ENCODE data around the gene MAGEA12. TPM values are rescaled to one million over a fixed set of nuclear protein-coding genes. Genes with fewer than 3 reads are reported as not detected.
"Not testable (repeated sequence)": the region's sequence is repeated elsewhere in the genome, so short reads cannot be mapped to it uniquely, and the experiment has no call there.

MAGEA12 gene
- total RNA-seq, 6 donors from 2014 or later: 0.20 to 0.37 TPM; not detected in 4

DNA sequence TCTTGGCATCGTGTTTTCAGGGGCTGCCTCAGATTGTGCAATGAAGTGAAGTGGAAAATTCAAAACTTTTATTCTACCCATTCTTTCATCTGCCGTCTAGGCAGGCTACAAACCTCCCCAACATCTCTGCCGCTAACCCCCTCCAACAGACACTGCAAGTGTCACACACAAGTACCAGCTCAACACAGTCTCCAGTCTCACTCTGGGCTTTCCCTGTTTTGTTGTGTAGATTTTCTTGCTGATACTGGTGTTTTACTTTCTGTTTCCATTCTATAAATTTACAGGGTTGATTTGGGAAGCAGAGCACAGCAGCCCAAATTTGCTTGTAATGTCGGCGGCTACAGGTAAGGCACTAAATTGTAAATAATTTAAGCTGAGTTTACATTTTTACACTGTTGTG, 21.3 kb downstream of the MAGEA12 start:
- H3K9me3 ChIP-seq: not testable (repeated sequence)
- no CpG with 5 or more reads among the region's 5 CpGs for WGBS, 2 donors

DNA sequence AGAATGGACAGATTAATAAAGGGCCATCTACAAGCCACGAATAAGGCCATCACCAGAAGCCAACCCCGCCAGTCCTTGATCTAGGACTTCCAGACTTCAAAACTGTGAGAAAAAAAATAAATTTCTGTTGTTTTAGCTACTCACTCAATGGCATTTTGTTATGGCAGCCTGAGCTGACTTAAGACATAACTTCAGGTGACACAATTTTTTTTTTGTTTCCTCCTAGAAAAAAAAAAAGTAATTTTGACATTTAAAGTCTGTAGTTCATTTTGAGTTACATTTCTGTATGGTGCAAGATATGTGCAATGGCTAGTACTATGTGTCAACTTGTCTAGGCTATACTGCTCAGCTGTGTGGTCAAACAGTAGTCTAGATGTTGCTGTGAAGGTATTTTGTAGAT, 25.4 kb downstream of the MAGEA12 start, which contains the start of gene CSAG3:
Gene CSAG3 (plus strand): TSS at position 301 of the 400 bp plus-strand sequence.
- not testable (repeated sequence) for H3K27ac ChIP-seq; H3K36me3 ChIP-seq; H3K4me3 ChIP-seq; H3K9me3 ChIP-seq; H3K4me1 ChIP-seq; H3K27me3 ChIP-seq; DNase-seq; ATAC-seq (ENCODE audit: low FRiP score in 2 of 2)
- WGBS, 2 donors: no CpG with 5 or more reads among the region's 2 CpGs

More for the DNA sequence above, 21.3 kb downstream of the MAGEA12 start:
- not testable (repeated sequence) for H3K27me3 ChIP-seq; H3K4me1 ChIP-seq; ATAC-seq (ENCODE audit: low FRiP score in 2 of 2); H3K4me3 ChIP-seq; H3K27ac ChIP-seq; DNase-seq; H3K36me3 ChIP-seq

DNA sequence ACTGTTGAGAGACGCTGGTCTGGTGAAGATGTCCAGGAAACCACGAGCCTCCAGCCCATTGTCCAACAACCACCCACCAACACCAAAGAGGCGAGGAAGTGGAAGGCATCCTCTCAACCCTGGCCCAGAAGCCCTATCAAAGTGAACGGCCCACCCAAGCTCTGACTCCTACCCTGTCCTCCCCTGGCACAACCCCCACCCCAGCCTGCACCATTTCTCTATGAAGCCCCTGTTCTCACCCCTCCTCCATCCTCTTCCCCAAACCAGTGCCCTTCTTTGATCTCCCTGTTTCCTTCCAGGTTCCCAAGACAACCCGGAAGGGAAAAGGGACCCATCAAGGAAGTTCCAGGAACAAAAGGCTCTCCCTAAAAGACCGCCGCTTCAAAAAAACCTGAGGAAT, 26.0 kb downstream of the MAGEA12 start:
- H3K9me3 ChIP-seq, H3K27me3 ChIP-seq, H3K36me3 ChIP-seq, DNase-seq, H3K4me3 ChIP-seq, H3K4me1 ChIP-seq, H3K27ac ChIP-seq: not testable (repeated sequence)
- 89 to 100% methylated on average over 2 to 5 of the region's 7 CpGs for WGBS, 2 donors
- ATAC-seq (ENCODE audit: low FRiP score in 2 of 2): peak in 1 of 2 donors; percentile 74

DNA sequence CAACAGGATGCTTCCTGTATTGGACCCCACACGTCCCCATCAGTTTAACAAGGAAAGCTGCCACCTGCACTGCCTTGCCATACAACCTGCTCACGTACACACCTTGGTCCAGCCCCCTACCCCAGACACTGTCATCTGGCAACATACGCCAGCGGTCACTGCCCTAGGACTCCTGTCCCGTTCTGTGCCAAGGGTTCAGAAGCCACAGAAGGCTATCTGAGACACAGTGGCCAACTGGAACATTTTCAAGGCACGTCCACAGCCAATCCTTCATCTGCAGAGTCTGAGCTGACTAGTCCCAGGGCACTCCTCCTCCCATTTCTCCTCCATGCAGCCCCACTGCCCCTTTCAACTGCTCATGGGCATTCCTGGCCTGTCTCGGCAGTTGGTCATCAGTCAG, 28.0 kb downstream of the MAGEA12 start:
- not testable (repeated sequence) for H3K4me3 ChIP-seq; DNase-seq; H3K36me3 ChIP-seq; H3K9me3 ChIP-seq; H3K4me1 ChIP-seq; H3K27me3 ChIP-seq; H3K27ac ChIP-seq; ATAC-seq (ENCODE audit: low FRiP score in 2 of 2)
- no CpG with 5 or more reads among the region's 7 CpGs for WGBS, 2 donors

DNA sequence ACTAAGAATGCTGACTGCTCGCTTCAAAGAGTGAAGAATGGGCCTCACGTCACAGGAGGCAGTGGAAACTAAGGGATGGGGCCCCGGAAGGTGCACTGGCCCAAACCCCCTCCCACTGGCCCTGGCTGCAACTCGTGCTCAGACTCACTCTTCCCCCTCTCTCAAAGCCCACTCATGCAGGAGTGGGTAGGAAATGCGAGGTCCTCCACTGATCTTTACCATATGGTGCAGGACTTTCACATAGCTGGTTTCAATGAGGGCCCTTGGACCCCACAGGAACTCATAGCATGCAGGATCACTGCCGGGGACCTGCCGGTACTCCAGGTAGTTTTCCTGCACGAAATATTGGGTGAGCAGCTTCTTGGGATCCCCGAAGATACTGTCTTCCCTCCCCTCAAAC, 33.0 kb downstream of the MAGEA12 start:
- H3K4me3 ChIP-seq; H3K27ac ChIP-seq; H3K9me3 ChIP-seq; ATAC-seq (ENCODE audit: low FRiP score in 2 of 2); H3K36me3 ChIP-seq; H3K4me1 ChIP-seq; H3K27me3 ChIP-seq: not testable (repeated sequence)
- 78 to 93% methylated on average over 4 to 9 of the region's 9 CpGs for WGBS, 2 donors
- DNase-seq: peak in 1 of 2 donors; percentile 0

DNA sequence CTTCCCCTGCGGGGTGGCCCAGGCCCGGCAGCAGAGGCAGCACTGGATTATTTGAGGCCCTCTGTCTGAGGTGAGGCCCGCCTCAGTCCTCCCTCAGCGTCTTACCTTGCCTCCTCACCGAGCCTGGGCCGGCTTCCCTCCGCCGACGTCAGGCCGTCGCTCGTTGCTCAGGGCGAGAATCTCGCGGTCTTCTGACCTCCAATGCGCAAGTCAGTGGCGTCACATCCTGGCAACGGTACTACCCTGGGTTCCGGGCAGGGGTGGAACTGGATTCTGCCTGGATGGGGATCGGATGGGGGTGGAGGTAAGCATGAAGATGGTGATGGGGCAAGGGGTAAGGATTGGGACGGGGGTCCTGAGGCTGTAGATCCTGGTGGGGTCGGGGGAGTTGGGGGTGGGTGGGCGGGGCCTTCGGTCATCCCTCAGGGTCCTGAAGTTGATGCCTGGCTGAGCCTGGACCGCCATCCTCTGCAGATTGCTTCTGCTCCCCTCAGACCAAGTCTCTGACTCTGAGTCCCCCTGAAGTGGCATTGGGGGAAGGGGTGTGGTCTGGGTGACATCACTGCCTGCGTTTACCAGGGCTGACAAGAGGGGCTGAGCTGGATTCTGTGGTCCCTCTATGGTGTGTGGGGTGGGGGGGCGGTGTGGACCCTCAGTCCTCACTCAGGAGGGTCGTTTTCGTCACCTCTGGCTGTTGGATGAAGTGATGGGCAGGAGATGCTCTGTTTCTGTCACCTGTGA, 36.2 kb downstream of the MAGEA12 start, which contains the start of gene MAGEA6:
Gene MAGEA6 (minus strand): TSS at position 141 of the 741 bp plus-strand sequence. CDS start 2,039 bp downstream, outside the sequence.
- not testable (repeated sequence) for DNase-seq, H3K27me3 ChIP-seq, H3K9me3 ChIP-seq, H3K4me3 ChIP-seq, H3K27ac ChIP-seq, H3K4me1 ChIP-seq, H3K36me3 ChIP-seq
- peak in 1 of 2 donors; percentile 15 for ATAC-seq (ENCODE audit: low FRiP score in 2 of 2)
- WGBS, 2 donors: no CpG with 5 or more reads among the region's 29 CpGs

DNA sequence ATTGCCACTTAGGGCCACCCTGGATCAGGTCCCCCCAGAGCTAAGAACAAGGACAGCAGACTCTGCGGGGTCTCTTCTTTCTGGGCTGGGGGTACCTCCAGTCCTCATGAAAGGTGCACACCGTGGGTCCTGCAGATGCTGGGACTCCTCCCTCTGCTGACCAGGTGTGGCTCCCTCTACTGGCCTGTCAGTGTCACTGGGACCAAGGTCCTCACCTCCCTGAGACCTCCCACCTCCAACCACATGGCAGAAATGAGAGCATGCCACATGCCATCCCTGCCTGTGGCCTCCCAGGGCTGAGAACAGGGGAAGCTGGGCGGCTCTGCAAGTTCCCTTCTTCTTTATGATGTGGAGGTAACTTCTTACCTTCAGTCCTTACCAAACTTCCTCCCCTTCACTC, 53.5 kb downstream of the MAGEA12 start:
- DNase-seq; H3K9me3 ChIP-seq; ATAC-seq (ENCODE audit: low FRiP score in 2 of 2); H3K36me3 ChIP-seq; H3K4me3 ChIP-seq; H3K27ac ChIP-seq; H3K27me3 ChIP-seq; H3K4me1 ChIP-seq: not testable (repeated sequence)
- no CpG with 5 or more reads among the region's 3 CpGs for WGBS, 2 donors

Other genes starting within 250 kb of the MAGEA12 start
- not detected for gene GABRQ, start 95.9 kb upstream of the MAGEA12 start, total RNA-seq
- under 1 TPM in 2 of 6 donors, not detected in 4; 0.20 to 0.51 TPM for gene MAGEA3, start 35.0 kb upstream of the MAGEA12 start, total RNA-seq
- gene CSAG2, start 24.5 kb upstream of the MAGEA12 start, total RNA-seq: not detected
- gene MAGEA2B, start 19.1 kb upstream of the MAGEA12 start, total RNA-seq: not detected
- gene CSAG1, start within 50 bp of the MAGEA12 start, total RNA-seq: not detected
- under 1 TPM in 1 of 6 donors, not detected in 5; 0.20 TPM for gene MAGEA2, start 20.1 kb downstream of the MAGEA12 start, total RNA-seq
- gene CSAG3, start 25.5 kb downstream of the MAGEA12 start, total RNA-seq: not detected
- gene MAGEA6, start 35.9 kb downstream of the MAGEA12 start, total RNA-seq: under 1 TPM in 1 of 6 donors, not detected in 5; 0.31 TPM
- gene CETN2, start 97.0 kb downstream of the MAGEA12 start, total RNA-seq: 10 to 100 TPM; 21.1 to 89.4 (median 32.5) TPM
- gene NSDHL, start 97.3 kb downstream of the MAGEA12 start, total RNA-seq: 10 to 100 TPM in 5 of 6 donors, 1 to 10 TPM in 1; 5.2 to 26.0 (median 21.1) TPM
- gene ZNF185, start 164.3 kb downstream of the MAGEA12 start, total RNA-seq: 10 to 100 TPM; 13.6 to 26.4 (median 19.9) TPM

Data from upper lobe of left lung (tissue), 6 donors.